HEK293 (cell line): ENCODE results near the gene LVRN.

Experiments used
- CTCF ChIA-PET: fragments of 350-600 bp; formaldehyde crosslinking; extraction: SDS; loops from one replicate; lab custom pipeline; 2021; ENCODE audit warnings: antibody characterized with exemption; lab: Yijun Ruan, JAX
- POLR2A ChIA-PET: fragments of 300-600 bp; formaldehyde crosslinking; extraction: SDS; loops from one replicate; lab custom pipeline; 2020; ENCODE audit warnings: antibody characterized with exemption, inconsistent platforms; lab: Yijun Ruan, JAX
- H3K27ac ChIP-seq: fragments of 200-500 bp; sonication (Bioruptor generic); 2 replicates; pipeline ENCODE4 v1.5.1; 2014; ENCODE audit warnings: low read depth, low read length, control low read depth, inconsistent platforms; ENCODE audit errors: extremely low read depth
- H3K36me3 ChIP-seq, 2 experiments: fragments of 200-500 bp in 1 of 2; sonication (Bioruptor generic) in 1 of 2; 1 replicate in 1 of 2; 2 replicates in 1 of 2; pipeline ENCODE4 v1.5.1; 2014 to 2017; ENCODE audit warnings: inconsistent platforms in 2 of 2, low read length in 2 of 2; ENCODE audit not compliant: control insufficient read depth in 2 of 2, insufficient read depth in 1 of 2
- H3K4me1 ChIP-seq: fragments of 200-500 bp; sonication (Bioruptor generic); 2 replicates; pipeline ENCODE4 v1.5.1; 2014; ENCODE audit warnings: mild to moderate bottlenecking, low read length, inconsistent platforms; ENCODE audit not compliant: control insufficient read depth, insufficient read depth
- H3K4me3 ChIP-seq: 2 replicates; pipeline ENCODE4 v1.5.1; 2011; ENCODE audit warnings: low read depth, mild to moderate bottlenecking, control low read depth, low read length, moderate library complexity
- H3K9me3 ChIP-seq: fragments of 200-500 bp; sonication (Bioruptor generic); 2 replicates; pipeline ENCODE4 v1.5.1; 2014; ENCODE audit warnings: low read depth, low read length, inconsistent platforms; ENCODE audit not compliant: control insufficient read depth, insufficient read depth
- ATF2 ChIP-seq: fragments of 450-650 bp; formaldehyde crosslinking; IDR thresholded peaks from 2 replicates; pipeline ENCODE4 v1.5.1; 2016; ENCODE audit warnings: missing biosample characterization, missing genetic modification characterization, low read depth
- EGR2 ChIP-seq: fragments of 450-650 bp; formaldehyde crosslinking; IDR thresholded peaks from 2 replicates; pipeline ENCODE4 v1.5.1; 2016; ENCODE audit warnings: low read depth, missing biosample characterization, missing genetic modification characterization
- HOXA7 ChIP-seq: sonication (generic); formaldehyde crosslinking; IDR thresholded peaks from 2 replicates; pipeline ENCODE4 v1.8.1; 2022; ENCODE audit warnings: missing genetic modification reagents, borderline replicate concordance
- IKZF3 ChIP-seq: fragments of 450-650 bp; IDR thresholded peaks from 2 replicates; pipeline ENCODE4 v1.5.0; 2018; ENCODE audit warnings: missing biosample characterization, mild to moderate bottlenecking, missing genetic modification characterization, moderate library complexity
- OSR2 ChIP-seq: fragments of 450-650 bp; formaldehyde crosslinking; IDR thresholded peaks from 2 replicates; pipeline ENCODE4 v1.5.1; 2016; ENCODE audit warnings: missing biosample characterization, missing genetic modification characterization
- PRDM6 ChIP-seq: fragments of 450-650 bp; formaldehyde crosslinking; IDR thresholded peaks from 2 replicates; pipeline ENCODE4 v1.5.1; 2017; ENCODE audit warnings: missing biosample characterization, missing genetic modification characterization
- SCRT1 ChIP-seq: fragments of 450-650 bp; formaldehyde crosslinking; IDR thresholded peaks from 2 replicates; pipeline ENCODE4 v1.5.1; 2016; ENCODE audit warnings: missing biosample characterization, missing genetic modification characterization, borderline replicate concordance
- SP7 ChIP-seq: fragments of 450-650 bp; formaldehyde crosslinking; IDR thresholded peaks from 2 replicates; pipeline ENCODE4 v1.5.1; 2016; ENCODE audit warnings: missing biosample characterization, missing genetic modification characterization
- TSHZ1 ChIP-seq: fragments of 450-650 bp; formaldehyde crosslinking; IDR thresholded peaks from 2 replicates; pipeline ENCODE4 v1.5.1; 2016; ENCODE audit warnings: missing biosample characterization, missing genetic modification characterization, borderline replicate concordance
- WT1 ChIP-seq: fragments of 450-650 bp; formaldehyde crosslinking; IDR thresholded peaks from 2 replicates; pipeline ENCODE4 v1.5.1; 2016; ENCODE audit warnings: missing biosample characterization, missing genetic modification characterization
- YY1 ChIP-seq: fragments of 450-650 bp; formaldehyde crosslinking; IDR thresholded peaks from 2 replicates; pipeline ENCODE4 v1.5.1; 2018; ENCODE audit warnings: missing biosample characterization, missing genetic modification characterization
- ZNF132 ChIP-seq: fragments of 450-650 bp; formaldehyde crosslinking; IDR thresholded peaks from 2 replicates; pipeline ENCODE4 v1.5.1; 2017; ENCODE audit warnings: missing biosample characterization, missing genetic modification characterization, borderline replicate concordance
- ZNF248 ChIP-seq: fragments of 450-650 bp; formaldehyde crosslinking; IDR thresholded peaks from 2 replicates; pipeline ENCODE4 v1.5.1; 2017; ENCODE audit warnings: missing biosample characterization, missing genetic modification characterization
- ZNF596 ChIP-seq: fragments of 450-650 bp; IDR thresholded peaks from 2 replicates; pipeline ENCODE4 v1.5.0; 2018; ENCODE audit warnings: missing biosample characterization, mild to moderate bottlenecking, missing genetic modification characterization, moderate library complexity
- ZNF704 ChIP-seq: fragments of 450-650 bp; formaldehyde crosslinking; IDR thresholded peaks from 2 replicates; pipeline ENCODE4 v1.5.1; 2016; ENCODE audit warnings: missing biosample characterization, missing genetic modification characterization
- ZSCAN30 ChIP-seq: fragments of 450-650 bp; IDR thresholded peaks from 2 replicates; pipeline ENCODE4 v1.5.1; 2018; ENCODE audit warnings: missing biosample characterization, mild to moderate bottlenecking, missing genetic modification characterization, moderate library complexity
- TF ChIP-seq, protein P1 (sequence below): fragments of 450-650 bp; formaldehyde crosslinking; IDR thresholded peaks from 2 replicates; pipeline ENCODE4 v1.5.1; 2016; ENCODE audit warnings: missing biosample characterization, missing genetic modification characterization

Gene LVRN

GRCh38 chr5:116037236-116037822, 75.1 kb downstream of the LVRN start (continued):
- TF ChIP-seq TSHZ1 (no peak), YY1 (tag by site-specific recombination) (no peak)
- TF ChIP-seq, all 188 proteins: peak for 0

DNA sequence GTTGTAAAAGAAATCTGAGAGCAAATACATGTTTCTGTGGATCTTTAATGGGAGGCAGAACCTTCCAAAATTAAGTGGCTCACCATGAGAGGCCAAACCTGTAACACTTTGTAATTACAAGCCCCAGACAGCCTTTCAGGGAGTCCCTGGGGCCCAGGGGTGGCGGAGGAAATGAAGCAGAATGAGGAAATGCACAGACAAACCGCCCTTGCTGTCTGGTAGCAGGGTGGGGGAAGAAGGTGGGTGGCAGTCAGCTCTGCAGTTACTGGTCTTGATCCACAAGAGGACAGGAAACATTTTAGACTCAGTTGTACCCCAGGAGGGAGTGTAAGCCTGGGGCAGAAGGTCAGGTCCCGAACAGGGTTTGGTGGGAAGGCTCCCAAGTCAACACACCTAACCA, 76.5 kb downstream of the LVRN start:
- CTCF ChIA-PET = no interaction called here

DNA sequence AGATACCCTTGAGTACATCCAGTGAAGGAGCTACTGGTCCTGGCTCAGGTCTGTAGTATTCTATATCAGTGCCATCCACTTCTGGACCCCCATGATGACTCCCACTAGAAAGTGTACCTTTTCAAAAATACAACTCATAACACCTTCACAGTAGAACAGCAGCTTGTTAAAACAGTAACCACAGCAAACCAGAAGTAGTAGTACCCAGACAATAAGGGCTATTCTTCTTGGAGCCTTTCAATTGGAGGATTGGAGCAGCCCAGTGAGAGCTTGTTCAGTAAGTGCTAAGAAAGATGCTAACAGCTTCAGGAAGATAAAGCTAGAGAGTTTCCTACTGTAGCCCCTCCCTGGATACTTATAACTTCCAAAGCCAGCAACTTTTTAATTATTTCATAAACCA, 80.1 kb downstream of the LVRN start:
- H3K36me3 ChIP-seq = no peaks in the 10 kb centered on the region
- H3K27ac ChIP-seq = no peak overlapping the region
- ChIA-PET CTCF (interaction anchor here (1.7 kb wide), 1 partner anchor 26 kb away, joined by 8 read pairs; no protein-coding TSS in a partner anchor), POLR2A (no interaction called here)
- peaks cover 3% of the 10 kb centered on the region; the same call in 1 of the 2 replicates for H3K4me1 ChIP-seq
- TF ChIP-seq ZSCAN30 (tag by site-specific recombination) (no peak), ZNF704 (tag by site-specific recombination) (no peak), ZNF596 (tag by site-specific recombination) (no peak), ZNF248 (tag by site-specific recombination) (no peak), HOXA7 (CRISPR knock-in tag) (no peak), ATF2 (tag by site-specific recombination) (no peak), ZNF132 (tag by site-specific recombination) (no peak)
- TF ChIP-seq, all 188 proteins: peak for 0
- Histone ChIP-seq H3K9me3 (no peaks in the 10 kb centered on the region), H3K4me3 (no peak overlapping the region)

More for the DNA sequence above, 76.5 kb downstream of the LVRN start:
- Histone ChIP-seq H3K36me3 (no peaks in the 10 kb centered on the region), H3K9me3 (no peaks in the 10 kb centered on the region), H3K4me3 (no peak overlapping the region), H3K27ac (no peak overlapping the region), H3K4me1 (no peaks in the 10 kb centered on the region)
- TF ChIP-seq EGR2 (tag by site-specific recombination) (0 out of 2 replicates have a peak, but pooled peaks have one; percentile 7), SCRT1 (tag by site-specific recombination) (no peak)
- POLR2A ChIA-PET = no interaction called here

- Histone ChIP-seq H3K27ac (no peak overlapping the region), H3K4me1 (peaks cover 3% of the 10 kb centered on the region; the same call in 1 of the 2 replicates), H3K9me3 (no peaks in the 10 kb centered on the region), H3K4me3 (no peak overlapping the region), H3K36me3 (no peaks in the 10 kb centered on the region)
- CTCF ChIA-PET = interaction anchor here (0.7 kb wide), 1 partner anchor 415 kb away, joined by 3 read pairs; no protein-coding TSS in a partner anchor
- POLR2A ChIA-PET = no interaction called here
- 0 out of 2 replicates have a peak, but pooled peaks have one; percentile 6 for TF ChIP-seq PRDM6
- TF ChIP-seq SP7 = peak; percentile 97
- TF ChIP-seq WT1 (tag by site-specific recombination) = 0 out of 2 replicates have a peak, but pooled peaks have one; percentile 27
- TF ChIP-seq, protein P1, sequence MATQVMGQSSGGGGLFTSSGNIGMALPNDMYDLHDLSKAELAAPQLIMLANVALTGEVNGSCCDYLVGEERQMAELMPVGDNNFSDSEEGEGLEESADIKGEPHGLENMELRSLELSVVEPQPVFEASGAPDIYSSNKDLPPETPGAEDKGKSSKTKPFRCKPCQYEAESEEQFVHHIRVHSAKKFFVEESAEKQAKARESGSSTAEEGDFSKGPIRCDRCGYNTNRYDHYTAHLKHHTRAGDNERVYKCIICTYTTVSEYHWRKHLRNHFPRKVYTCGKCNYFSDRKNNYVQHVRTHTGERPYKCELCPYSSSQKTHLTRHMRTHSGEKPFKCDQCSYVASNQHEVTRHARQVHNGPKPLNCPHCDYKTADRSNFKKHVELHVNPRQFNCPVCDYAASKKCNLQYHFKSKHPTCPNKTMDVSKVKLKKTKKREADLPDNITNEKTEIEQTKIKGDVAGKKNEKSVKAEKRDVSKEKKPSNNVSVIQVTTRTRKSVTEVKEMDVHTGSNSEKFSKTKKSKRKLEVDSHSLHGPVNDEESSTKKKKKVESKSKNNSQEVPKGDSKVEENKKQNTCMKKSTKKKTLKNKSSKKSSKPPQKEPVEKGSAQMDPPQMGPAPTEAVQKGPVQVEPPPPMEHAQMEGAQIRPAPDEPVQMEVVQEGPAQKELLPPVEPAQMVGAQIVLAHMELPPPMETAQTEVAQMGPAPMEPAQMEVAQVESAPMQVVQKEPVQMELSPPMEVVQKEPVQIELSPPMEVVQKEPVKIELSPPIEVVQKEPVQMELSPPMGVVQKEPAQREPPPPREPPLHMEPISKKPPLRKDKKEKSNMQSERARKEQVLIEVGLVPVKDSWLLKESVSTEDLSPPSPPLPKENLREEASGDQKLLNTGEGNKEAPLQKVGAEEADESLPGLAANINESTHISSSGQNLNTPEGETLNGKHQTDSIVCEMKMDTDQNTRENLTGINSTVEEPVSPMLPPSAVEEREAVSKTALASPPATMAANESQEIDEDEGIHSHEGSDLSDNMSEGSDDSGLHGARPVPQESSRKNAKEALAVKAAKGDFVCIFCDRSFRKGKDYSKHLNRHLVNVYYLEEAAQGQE (tag by site-specific recombination) = no peak
- TF ChIP-seq IKZF3 (tag by site-specific recombination) = 0 out of 2 replicates have a peak, but pooled peaks have one; percentile 20
- peak; percentile 61; the same call in 1 of the 2 replicates for TF ChIP-seq OSR2 (tag by site-specific recombination)
Measured at GRCh38 chr5:116044073-116044472, 81.8 kb downstream of the LVRN start.
